Heart left ventricle (tissue), 13 donors: ENCODE measurements around the gene CAPN2.

ENCODE experiments used
- CTCF ChIP-seq, 12 donors: fragments of 200-600 bp; sonication (generic) in 4 of 12; IDR thresholded peaks; one replicate each; pipeline versions ENCODE4 v1.5.0 to v1.8.0; 2018 to 2022; ENCODE audit warnings: antibody characterized with exemption in 12 of 12, mild to moderate bottlenecking in 5 of 12
- POLR2A ChIP-seq, 2 donors: fragments of 450-650 bp; IDR thresholded peaks; one replicate each; pipeline ENCODE4 v1.6.1; 2017; ENCODE audit warnings: antibody characterized with exemption in 2 of 2, mild to moderate bottlenecking in 2 of 2, moderate library complexity in 2 of 2
- donor health status: ischemic (EF 13 %, LVEDD 7.1; RV severe dilation, severe dysfunction).
- donor health status: DM: no; HTN: yes; CAD: no.
- donor health status: DM: no; HTN: no; CAD: no.
- donor health status: ischemic (EF 25% LVEDD 6.9; RV normal size, moderate dysfunction).
- donor health status: ischemic (EF 25% LVEDD 5.7; RV mildly dilated, moderate dysfunction).
- donor health status: ischemic (EF 35%, LVEDD 5.7; RV mildly dilated, moderate dysfunction).
- donor health status: nonischemic (EF 11% LVEDD 7.7; RV severe dilation, severe dysfunction).
- donor health status: DM: yes; HTN: yes; CAD: no.
- donor health status: PGD.
- donor health status: ischemic (EF 29% LVEDD 5.4; RV normal size, mild dysfunction).
- donor health status: nonischemic (EF 23%, LVEDD 6.1; RV moderate dilation, normal function).

GRCh38 chr1:223713546-223714420 lies 1.4 kb downstream of the CAPN2 start:
- no peak for TF ChIP-seq POLR2A (IDR thresholded peaks at IDR 0.05)
- TF ChIP-seq CTCF (IDR thresholded peaks at IDR 0.05) = no peak
